D721Med (cell line): ENCODE data around the gene GPX6.

Experiments
- DNase-seq: peaks from one replicate; pipeline ENCODE4 v3.0.0; 2011; ENCODE audit warnings: low spot score; ENCODE audit not compliant: insufficient read length
- FAIRE-seq: peaks from 2 replicates; lab custom pipeline; 2011; peaks lifted over from hg19 to GRCh38; lab: Jason Lieb, UNC
- TF ChIP-seq, protein P1 (sequence below): IDR thresholded peaks from 2 replicates; pipeline ENCODE4 v1.5.1; 2012; ENCODE audit warnings: mild to moderate bottlenecking, control low read depth; ENCODE audit not compliant: insufficient read depth; ENCODE audit errors: missing control alignments

Gene GPX6

DNA sequence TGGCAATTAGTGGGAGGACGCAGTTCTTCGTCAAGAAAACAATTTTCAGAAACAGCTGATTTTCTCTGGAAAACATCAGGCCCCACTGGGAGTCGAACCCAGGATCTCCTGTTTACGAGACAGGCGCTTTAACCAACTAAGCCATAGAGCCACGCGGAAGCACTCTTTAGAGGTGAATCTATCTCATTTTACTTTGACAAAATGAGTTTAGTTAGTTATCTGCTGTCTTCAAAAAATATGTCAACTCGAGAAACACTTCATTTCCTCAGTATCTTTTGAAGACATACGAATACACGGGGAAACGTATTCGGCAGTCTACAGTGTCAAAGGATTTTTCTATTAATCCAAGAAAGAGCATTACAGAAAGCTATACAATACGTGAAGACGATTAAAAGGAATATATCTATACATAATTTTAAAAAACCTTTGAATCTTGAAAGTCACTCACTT, 26.7 kb downstream of the GPX6 start:
- no peak for FAIRE-seq

DNA sequence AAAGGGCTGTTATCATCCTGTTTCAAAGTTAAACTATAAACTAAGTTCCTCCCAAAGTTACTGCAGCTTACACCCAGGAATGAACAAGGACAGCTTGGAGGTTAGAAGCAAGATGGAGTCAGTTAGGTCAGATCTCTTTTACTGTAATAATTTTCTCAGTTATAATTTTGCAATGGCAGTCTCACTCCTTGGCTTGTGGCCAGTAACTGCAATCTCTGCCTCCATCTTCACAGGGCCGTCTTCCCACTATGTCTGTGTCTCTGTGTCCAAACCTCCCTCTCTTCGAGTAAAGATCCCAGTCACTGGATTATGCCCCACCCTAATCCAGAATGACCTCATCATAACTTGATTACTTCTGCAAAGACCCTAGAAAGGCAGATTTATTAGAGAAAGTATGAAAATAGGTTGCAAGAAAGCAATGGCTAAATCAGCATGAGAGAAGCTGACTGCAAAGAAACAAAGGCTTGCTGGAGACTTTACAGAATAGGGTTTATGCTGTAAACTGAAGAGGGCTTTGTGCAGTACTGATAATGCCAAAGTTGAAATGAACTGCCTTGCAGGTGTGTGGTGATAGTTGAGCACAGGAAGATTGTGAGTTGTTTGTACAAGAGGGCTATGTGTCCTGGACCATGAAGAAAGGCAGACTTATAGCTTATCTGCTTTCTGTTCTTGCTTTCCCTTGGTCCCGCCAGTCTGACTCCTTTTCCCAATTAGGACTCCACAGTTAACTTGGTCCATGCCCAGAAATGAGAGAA, 28.4 kb downstream of the GPX6 start:
- TF ChIP-seq, protein P1, sequence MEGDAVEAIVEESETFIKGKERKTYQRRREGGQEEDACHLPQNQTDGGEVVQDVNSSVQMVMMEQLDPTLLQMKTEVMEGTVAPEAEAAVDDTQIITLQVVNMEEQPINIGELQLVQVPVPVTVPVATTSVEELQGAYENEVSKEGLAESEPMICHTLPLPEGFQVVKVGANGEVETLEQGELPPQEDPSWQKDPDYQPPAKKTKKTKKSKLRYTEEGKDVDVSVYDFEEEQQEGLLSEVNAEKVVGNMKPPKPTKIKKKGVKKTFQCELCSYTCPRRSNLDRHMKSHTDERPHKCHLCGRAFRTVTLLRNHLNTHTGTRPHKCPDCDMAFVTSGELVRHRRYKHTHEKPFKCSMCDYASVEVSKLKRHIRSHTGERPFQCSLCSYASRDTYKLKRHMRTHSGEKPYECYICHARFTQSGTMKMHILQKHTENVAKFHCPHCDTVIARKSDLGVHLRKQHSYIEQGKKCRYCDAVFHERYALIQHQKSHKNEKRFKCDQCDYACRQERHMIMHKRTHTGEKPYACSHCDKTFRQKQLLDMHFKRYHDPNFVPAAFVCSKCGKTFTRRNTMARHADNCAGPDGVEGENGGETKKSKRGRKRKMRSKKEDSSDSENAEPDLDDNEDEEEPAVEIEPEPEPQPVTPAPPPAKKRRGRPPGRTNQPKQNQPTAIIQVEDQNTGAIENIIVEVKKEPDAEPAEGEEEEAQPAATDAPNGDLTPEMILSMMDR: no peak
- no peak for DNase-seq
- FAIRE-seq: no peak

More for the DNA sequence above, 26.7 kb downstream of the GPX6 start:
- DNase-seq: no peak
- TF ChIP-seq, protein P1: no peak

DNA sequence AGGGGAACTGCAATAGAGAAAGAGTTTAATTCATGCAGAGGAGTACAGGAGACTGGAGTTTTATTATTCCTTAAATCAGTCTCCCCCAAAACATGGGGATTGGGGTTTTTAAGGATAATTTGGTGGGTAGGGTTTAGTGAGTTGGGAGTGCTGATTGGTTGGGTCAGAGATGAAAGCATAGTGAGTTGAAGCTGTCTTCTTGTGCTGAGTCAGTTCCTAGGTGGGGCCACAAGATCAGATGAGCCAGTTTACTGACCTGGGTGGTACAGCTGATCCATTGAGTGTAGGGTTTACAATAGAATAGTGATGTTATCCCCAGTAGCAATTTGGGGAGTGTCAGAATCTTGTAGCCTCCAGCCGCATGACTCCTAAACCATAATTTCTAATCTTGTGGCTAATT, 29.1 kb downstream of the GPX6 start:
- no peak for FAIRE-seq
- DNase-seq: no peak
- TF ChIP-seq, protein P1: no peak

DNA sequence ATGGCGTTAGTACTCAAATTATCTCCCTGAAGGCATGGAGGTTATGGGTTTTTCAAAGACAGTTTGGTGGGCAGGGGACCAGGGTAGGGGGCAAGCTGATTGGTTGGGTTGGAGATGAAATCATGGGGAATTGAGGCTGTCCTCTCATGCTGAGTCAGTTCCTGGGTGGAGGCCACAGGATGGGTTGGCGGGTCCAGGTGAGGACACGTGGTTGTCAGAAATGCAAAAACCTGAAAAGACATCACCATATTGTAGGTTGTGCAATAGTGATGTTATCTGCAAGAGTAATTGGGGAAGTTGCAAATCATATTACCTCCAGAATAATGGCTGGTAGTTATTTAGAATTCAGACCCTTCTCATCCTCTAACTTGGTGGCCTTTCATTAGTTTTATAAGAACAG, 30.1 kb downstream of the GPX6 start:
- DNase-seq (no peak), FAIRE-seq (no peak)
- TF ChIP-seq, protein P1: no peak

DNA sequence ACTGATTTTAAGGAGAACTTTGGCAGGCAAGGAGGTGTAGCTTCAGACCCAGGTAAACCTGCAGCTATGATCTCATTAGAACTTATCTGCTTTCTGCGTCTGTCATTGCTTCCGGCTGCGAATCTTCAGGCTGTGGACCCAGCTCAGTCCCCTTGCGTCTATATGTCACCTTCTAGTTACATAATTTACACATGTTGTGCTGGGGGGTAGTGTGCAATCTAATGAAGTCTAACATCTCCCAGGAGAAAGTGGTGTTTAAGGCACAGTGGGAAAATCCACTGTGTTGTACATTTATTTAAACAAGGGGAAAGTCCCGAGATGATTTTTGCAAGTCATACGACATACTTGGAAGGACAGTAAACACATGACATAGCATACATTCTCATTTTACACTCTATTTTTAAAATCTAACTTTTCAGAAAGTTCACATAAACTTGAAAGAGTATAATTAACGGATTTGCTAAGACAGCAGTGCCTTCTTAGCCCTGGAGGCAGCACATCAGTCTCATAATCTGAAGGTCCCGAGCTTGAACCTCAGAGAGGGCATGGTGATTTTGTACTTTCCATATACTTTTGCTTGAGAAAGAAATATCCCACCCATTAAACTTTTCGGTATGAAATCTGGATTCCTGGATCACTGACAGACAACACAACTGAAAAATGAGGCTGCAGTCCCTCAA, 35.2 kb downstream of the GPX6 start:
- DNase-seq: no peak
- TF ChIP-seq, protein P1: no peak
- no peak for FAIRE-seq

DNA sequence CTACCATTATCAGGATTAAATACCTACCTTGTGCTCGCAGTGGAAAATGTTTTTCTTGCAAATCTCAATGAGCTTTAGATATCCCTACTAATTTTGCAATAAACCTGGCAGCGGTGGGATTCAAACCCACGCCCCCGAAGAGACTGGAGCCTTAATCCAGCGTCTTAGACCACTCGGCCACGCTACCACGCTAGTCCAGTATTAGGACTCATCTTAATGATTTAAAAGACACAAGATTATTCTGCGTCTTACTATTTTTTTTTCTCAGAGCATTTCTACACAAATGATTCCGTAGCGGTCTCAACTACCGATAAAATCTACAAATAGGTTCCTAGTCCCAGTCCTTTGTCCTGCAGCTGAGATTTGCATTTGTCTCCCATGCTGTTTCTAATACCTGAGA, 37.1 kb downstream of the GPX6 start:
- no peak for DNase-seq
- FAIRE-seq: no peak
- TF ChIP-seq, protein P1: no peak
